ENCODE measurements around the gene DECR2. TPM values are rescaled to one million over a fixed set of nuclear protein-coding genes. Genes with fewer than 3 reads are reported as not detected.
"Not testable (repeated sequence)": the region's sequence is repeated elsewhere in the genome, so short reads cannot be mapped to it uniquely, and the experiment has no call there.

The DECR2 gene
- total RNA-seq, 1 experiment from 2014 or later: 27.5 TPM

DNA sequence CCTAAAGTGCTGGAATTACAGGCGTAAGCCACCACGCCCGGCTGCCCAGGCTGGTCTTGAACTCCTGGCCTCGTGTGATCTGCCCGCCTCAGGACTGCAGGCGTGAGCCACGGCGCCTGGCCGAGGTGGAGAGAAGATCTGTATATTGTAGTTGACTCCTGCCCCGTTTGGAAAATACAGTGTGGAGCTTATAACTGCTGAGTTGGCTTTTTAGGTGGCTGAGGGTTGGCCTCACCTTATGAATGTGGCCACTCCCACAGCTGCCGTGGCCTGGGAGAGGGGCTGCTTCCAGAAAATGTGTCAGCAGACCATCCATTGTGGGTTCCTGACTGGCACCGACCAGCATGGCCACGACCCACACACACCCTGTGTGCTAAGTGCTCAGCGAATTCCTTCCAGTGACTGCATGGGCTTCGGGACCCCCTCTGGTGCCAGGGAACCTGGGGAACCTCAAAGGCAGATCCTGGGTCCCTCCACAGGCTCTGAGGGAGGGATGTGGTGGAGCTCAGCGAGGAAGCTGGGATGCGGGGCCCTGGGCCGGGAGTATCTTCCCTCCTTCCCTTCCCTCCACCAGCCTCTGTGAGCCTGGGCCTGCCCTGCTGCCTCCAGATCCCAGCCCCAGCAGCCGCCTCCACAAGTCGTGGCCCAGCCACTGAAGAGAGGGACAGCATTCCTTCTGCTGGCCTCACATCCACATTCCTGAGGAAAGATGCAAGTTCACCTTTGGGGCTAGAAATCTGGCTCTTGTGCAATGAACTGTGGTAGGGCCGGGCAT, 12.9 kb downstream of the DECR2 start:
- DNase-seq (ENCODE audit: low spot score): no peak
- no TSS peak for BruUV-seq (replicated peaks)

DNA sequence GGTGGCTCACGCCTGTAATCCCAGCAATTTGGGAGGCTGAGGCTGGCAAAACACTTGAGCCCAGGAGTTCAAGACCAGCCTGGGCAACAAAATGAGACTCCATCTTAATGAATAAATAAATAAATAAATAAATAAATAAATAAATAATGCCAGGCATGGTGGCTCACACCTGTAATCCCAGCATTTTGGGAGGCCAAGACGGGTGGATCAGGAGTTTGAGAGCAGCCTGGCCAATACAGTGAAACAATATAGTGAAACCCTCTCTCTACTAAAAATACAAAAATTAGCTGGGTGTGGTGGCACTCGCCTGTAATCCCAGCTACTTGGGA, 13.4 kb downstream of the DECR2 start:
- BruUV-seq (replicated peaks); H3K27ac ChIP-seq (ENCODE audit: low read depth, low read length, poor library complexity, severe bottlenecking); H3K4me3 ChIP-seq (ENCODE audit: low read depth, low read length, poor library complexity, severe bottlenecking); H3K27me3 ChIP-seq (replicated peaks; ENCODE audit: insufficient read depth, low read depth, low read length, poor library complexity); CTCF ChIA-PET; DNase-seq (ENCODE audit: low spot score); intact Hi-C loops (cut with micrococcal nuclease; ENCODE audit: unreplicated experiment); H3K4me1 ChIP-seq (ENCODE audit: insufficient read depth, low read length, poor library complexity, severe bottlenecking); H3K9me3 ChIP-seq (ENCODE audit: low read depth, low read length, poor library complexity, severe bottlenecking); H3K36me3 ChIP-seq (ENCODE audit: insufficient read depth, low read length, poor library complexity, severe bottlenecking); POLR2A ChIA-PET (ENCODE audit: low non-redundant PET): not testable (repeated sequence)

More for the DNA sequence above, 12.9 kb downstream of the DECR2 start:
- TF ChIP-seq EZH2 (IDR thresholded peaks at IDR 0.05; ENCODE audit: borderline replicate concordance, low read depth, low read length, poor library complexity, severe bottlenecking): no peak
- TF ChIP-seq, protein P1, sequence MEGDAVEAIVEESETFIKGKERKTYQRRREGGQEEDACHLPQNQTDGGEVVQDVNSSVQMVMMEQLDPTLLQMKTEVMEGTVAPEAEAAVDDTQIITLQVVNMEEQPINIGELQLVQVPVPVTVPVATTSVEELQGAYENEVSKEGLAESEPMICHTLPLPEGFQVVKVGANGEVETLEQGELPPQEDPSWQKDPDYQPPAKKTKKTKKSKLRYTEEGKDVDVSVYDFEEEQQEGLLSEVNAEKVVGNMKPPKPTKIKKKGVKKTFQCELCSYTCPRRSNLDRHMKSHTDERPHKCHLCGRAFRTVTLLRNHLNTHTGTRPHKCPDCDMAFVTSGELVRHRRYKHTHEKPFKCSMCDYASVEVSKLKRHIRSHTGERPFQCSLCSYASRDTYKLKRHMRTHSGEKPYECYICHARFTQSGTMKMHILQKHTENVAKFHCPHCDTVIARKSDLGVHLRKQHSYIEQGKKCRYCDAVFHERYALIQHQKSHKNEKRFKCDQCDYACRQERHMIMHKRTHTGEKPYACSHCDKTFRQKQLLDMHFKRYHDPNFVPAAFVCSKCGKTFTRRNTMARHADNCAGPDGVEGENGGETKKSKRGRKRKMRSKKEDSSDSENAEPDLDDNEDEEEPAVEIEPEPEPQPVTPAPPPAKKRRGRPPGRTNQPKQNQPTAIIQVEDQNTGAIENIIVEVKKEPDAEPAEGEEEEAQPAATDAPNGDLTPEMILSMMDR (conservative IDR thresholded peaks at IDR 0.05; ENCODE audit: low read depth, low read length): no peak
- ChIA-PET POLR2A (ENCODE audit: low non-redundant PET) (no interaction called here), CTCF (no interaction called here)
- Histone ChIP-seq H3K27me3 (replicated peaks; ENCODE audit: insufficient read depth, low read depth, low read length, poor library complexity) (no peaks in the 10 kb centered on the region), H3K4me1 (ENCODE audit: insufficient read depth, low read length, poor library complexity, severe bottlenecking) (no peaks in the 10 kb centered on the region), H3K9me3 (ENCODE audit: low read depth, low read length, poor library complexity, severe bottlenecking) (no peaks in the 10 kb centered on the region), H3K4me3 (ENCODE audit: low read depth, low read length, poor library complexity, severe bottlenecking) (no peak overlapping the region), H3K36me3 (ENCODE audit: insufficient read depth, low read length, poor library complexity, severe bottlenecking) (no peaks in the 10 kb centered on the region), H3K27ac (ENCODE audit: low read depth, low read length, poor library complexity, severe bottlenecking) (no peak overlapping the region)
- intact Hi-C loops (cut with micrococcal nuclease; ENCODE audit: unreplicated experiment): no loop called here

DNA sequence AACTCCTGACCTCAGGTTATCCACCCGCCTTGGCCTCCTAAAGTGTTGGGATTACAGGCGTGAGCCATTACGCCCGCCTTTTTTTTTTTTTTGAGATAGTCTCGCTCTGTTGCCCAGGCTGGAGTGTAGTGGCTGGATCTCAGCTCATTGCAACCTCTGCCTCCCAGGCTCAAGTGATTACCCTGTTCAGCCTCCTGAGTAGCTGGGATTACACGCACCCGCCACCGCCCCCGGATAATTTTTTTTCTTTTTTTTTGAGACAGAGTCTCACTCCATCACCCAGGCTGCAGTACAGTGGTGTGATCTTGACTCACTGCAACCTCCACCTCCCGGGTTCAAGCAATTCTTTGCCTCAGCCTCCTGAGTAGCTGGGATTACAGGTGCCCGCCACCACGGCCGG, 20.5 kb downstream of the DECR2 start:
- H3K36me3 ChIP-seq (ENCODE audit: insufficient read depth, low read length, poor library complexity, severe bottlenecking); CTCF ChIA-PET; H3K4me3 ChIP-seq (ENCODE audit: low read depth, low read length, poor library complexity, severe bottlenecking); BruUV-seq (replicated peaks); H3K4me1 ChIP-seq (ENCODE audit: insufficient read depth, low read length, poor library complexity, severe bottlenecking); H3K27me3 ChIP-seq (replicated peaks; ENCODE audit: insufficient read depth, low read depth, low read length, poor library complexity); H3K9me3 ChIP-seq (ENCODE audit: low read depth, low read length, poor library complexity, severe bottlenecking); intact Hi-C loops (cut with micrococcal nuclease; ENCODE audit: unreplicated experiment); POLR2A ChIA-PET (ENCODE audit: low non-redundant PET); H3K27ac ChIP-seq (ENCODE audit: low read depth, low read length, poor library complexity, severe bottlenecking); DNase-seq (ENCODE audit: low spot score): not testable (repeated sequence)

DNA sequence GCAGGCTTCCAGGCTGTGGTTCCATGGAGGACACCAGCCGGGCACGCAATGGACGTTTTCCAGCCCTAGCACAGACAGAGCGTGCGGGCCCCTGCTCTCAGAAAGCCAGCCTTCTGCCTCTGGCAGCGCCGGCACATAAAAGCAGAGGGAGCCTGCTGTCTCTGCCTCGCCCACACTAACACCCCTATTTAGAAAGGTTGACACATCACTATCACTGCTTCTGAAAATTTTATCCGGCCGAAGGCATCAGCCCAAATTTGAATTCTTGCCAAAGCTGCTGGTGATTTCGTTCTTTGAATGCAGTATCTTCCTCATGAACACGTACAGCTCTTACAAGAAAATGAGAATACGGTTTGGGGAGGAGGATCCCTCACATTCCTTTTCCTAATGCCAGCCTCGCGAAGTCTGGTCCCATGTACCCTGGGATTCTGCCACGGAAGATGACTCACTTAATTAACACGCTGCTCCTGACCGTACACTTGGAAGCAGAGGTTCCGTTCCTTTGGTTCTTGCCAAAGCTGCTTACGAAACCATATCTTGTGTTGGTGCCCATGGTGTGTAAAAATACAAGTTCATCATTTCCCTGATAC, 22.4 kb downstream of the DECR2 start:
- peaks cover 8% of the 10 kb centered on the region for H3K4me1 ChIP-seq (ENCODE audit: insufficient read depth, low read length, poor library complexity, severe bottlenecking)
- H3K9me3 ChIP-seq (ENCODE audit: low read depth, low read length, poor library complexity, severe bottlenecking): no peaks in the 10 kb centered on the region
- H3K36me3 ChIP-seq (ENCODE audit: insufficient read depth, low read length, poor library complexity, severe bottlenecking): no peaks in the 10 kb centered on the region
- no peak overlapping the region for H3K27ac ChIP-seq (ENCODE audit: low read depth, low read length, poor library complexity, severe bottlenecking)
- H3K27me3 ChIP-seq (replicated peaks; ENCODE audit: insufficient read depth, low read depth, low read length, poor library complexity): no peaks in the 10 kb centered on the region
- TF ChIP-seq EZH2 (IDR thresholded peaks at IDR 0.05; ENCODE audit: borderline replicate concordance, low read depth, low read length, poor library complexity, severe bottlenecking): no peak
- TF ChIP-seq, protein P1 (conservative IDR thresholded peaks at IDR 0.05; ENCODE audit: low read depth, low read length): no peak
- peak; percentile 82 for DNase-seq (ENCODE audit: low spot score)
- H3K4me3 ChIP-seq (ENCODE audit: low read depth, low read length, poor library complexity, severe bottlenecking): peak overlapping the region; percentile 89
- no TSS peak for BruUV-seq (replicated peaks)
- ChIA-PET POLR2A (ENCODE audit: low non-redundant PET) (no interaction called here), CTCF (interaction anchor here (0.7 kb wide), 1 partner anchor 71 kb away, joined by 3 read pairs; no protein-coding TSS in a partner anchor)
- intact Hi-C loops (cut with micrococcal nuclease; ENCODE audit: unreplicated experiment): no loop called here
